GM21526 (cell line): Measurements from ENCODE around the gene CLCF1.

Source experiments
- ATAC-seq: cut with Tn5 transposase; IDR thresholded peaks from one replicate; pipeline ENCODE4 v1.9.1; 2021; ENCODE audit warnings: moderate library complexity; ENCODE audit not compliant: unreplicated experiment, low FRiP score

Gene CLCF1

GRCh38 chr11:67376063-67376820 lies 2.8 kb upstream of the CLCF1 start:
- ATAC-seq: no peak

- ATAC-seq: no peak
Measured at GRCh38 chr11:67375320-67376055, 2.1 kb upstream of the CLCF1 start.

- no peak for ATAC-seq
Measured at GRCh38 chr11:67374571-67375281, 1.3 kb upstream of the CLCF1 start.

- ATAC-seq: no peak
Measured at GRCh38 chr11:67373648-67374570, 511 bp upstream of the CLCF1 start.

- no peak for ATAC-seq
Measured at GRCh38 chr11:67372321-67372992, 941 bp downstream of the CLCF1 start.

GRCh38 chr11:67371911-67372320 lies 1.5 kb downstream of the CLCF1 start:
- no peak for ATAC-seq

- no peak for ATAC-seq
Measured at GRCh38 chr11:67371189-67371910, 2.0 kb downstream of the CLCF1 start.

- ATAC-seq: no peak
Measured at GRCh38 chr11:67370351-67371076, 2.9 kb downstream of the CLCF1 start.

GRCh38 chr11:67369801-67370284 lies 3.6 kb downstream of the CLCF1 start:
- no peak for ATAC-seq

GRCh38 chr11:67369275-67369674 lies 4.1 kb downstream of the CLCF1 start:
- ATAC-seq: no peak

GRCh38 chr11:67368621-67369020 lies 4.8 kb downstream of the CLCF1 start:
- no peak for ATAC-seq

GRCh38 chr11:67367761-67368227 lies 5.6 kb downstream of the CLCF1 start:
- no peak for ATAC-seq

- ATAC-seq: no peak
Measured at GRCh38 chr11:67366961-67367760, 6.2 kb downstream of the CLCF1 start.

GRCh38 chr11:67366546-67366945 lies 6.9 kb downstream of the CLCF1 start:
- ATAC-seq: no peak

GRCh38 chr11:67365736-67366444 lies 7.5 kb downstream of the CLCF1 start:
- ATAC-seq: no peak

GRCh38 chr11:67364783-67365722 lies 8.3 kb downstream of the CLCF1 start:
- ATAC-seq: no peak
